Parietal lobe (tissue), 1 donor: Measurements from ENCODE around the gene LMAN2. TPM values are rescaled to one million over a fixed set of nuclear protein-coding genes. Genes with fewer than 3 reads are reported as not detected.

Experiments used
- total RNA-seq: library from RNA; depleted of rRNA; stranded (reverse); fragments of >200 nt; gene quantifications from one replicate; pipeline ENCODE4 v1.2.3, GENCODE V29; 2014

Gene LMAN2, protein sequence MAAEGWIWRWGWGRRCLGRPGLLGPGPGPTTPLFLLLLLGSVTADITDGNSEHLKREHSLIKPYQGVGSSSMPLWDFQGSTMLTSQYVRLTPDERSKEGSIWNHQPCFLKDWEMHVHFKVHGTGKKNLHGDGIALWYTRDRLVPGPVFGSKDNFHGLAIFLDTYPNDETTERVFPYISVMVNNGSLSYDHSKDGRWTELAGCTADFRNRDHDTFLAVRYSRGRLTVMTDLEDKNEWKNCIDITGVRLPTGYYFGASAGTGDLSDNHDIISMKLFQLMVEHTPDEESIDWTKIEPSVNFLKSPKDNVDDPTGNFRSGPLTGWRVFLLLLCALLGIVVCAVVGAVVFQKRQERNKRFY
- total RNA-seq: 93.0 TPM

GRCh38 chr5:177351392-177352329 lies at the start of gene LMAN2:
Gene LMAN2 (minus strand): TSS chr5:177351668. CDS start chr5:177351647, 21 bp downstream.

GRCh38 chr5:177399997-177400868 lies 48.8 kb upstream of the LMAN2 start, which contains the start of gene PFN3:
Gene PFN3 (minus strand): TSS chr5:177400661. CDS start chr5:177400576, 85 bp downstream.

GRCh38 chr5:177384134-177384533 lies 32.7 kb upstream of the LMAN2 start, which contains the start of gene SLC34A1:
Gene SLC34A1 (plus strand): TSS chr5:177384434. CDS start chr5:177385742, 1,308 bp downstream.

GRCh38 chr5:177357459-177358351 lies 6.2 kb upstream of the LMAN2 start, which contains the start of gene RGS14:
Gene RGS14 (plus strand): TSS chr5:177357924. CDS start chr5:177358025, 101 bp downstream.

DNA sequence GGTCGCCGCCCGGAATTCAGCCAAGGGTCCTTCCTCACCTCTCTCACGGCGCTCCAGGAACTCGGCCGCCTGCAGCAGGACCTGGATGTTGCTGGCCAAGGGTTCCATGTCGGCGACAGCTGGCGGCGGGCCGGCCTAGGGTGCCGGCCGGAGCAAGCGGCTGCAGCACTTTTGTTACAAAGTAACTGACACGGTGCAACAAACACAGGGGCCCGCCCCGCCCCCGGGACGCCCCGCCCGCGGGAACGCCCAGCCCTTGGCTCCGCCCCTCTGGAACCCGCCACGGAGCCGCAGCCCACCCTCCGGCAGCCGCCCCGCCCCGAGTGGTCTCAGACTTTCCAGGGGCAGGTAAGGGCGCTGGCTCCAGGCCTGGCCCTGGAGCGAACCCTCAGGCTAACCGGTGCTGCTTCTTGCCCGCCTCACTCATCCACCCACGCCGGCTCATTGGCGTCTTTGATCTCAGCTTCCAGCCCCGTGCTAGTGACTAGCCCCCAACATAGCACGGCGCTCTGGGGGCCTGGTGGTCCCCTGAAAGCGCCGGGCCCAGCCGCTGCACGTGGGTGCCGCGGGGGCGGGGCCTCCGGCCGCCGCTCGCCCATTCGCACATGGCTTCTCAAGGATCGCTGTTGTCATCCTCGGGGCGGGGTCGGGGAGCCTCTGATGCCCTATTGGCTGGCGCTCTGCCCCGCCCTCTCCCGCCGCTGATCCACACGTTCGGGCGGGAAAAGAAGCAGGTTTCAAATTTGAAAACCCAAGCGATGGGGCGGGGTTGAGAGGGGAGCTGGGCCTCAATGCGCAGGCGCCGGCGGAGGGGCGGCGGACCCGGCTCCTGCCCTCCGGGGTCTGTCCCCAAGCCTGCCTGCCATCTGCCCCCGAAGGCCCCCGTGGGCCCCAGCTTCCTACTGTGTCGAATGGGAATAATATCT lies 39.5 kb downstream of the LMAN2 start, which contains the start of gene MXD3:
Gene MXD3 (minus strand): TSS at position 176 of the 926 bp plus-strand sequence. CDS start 68 bp downstream, at position 108.

GRCh38 chr5:177303121-177303924 lies 48.1 kb downstream of the LMAN2 start, which contains the start of the genes PRELID1 and RAB24:
Gene PRELID1 (plus strand): TSS chr5:177303799. CDS start chr5:177303986, 187 bp downstream.
Gene RAB24 (minus strand): TSS chr5:177303719. CDS start chr5:177303288, 431 bp downstream.

Other genes starting within 250 kb of the LMAN2 start
- gene NSD1, start 217.9 kb downstream of the LMAN2 start, total RNA-seq: 126 TPM
- 13.8 TPM for gene RAB24, start 47.9 kb downstream of the LMAN2 start, total RNA-seq
- gene PRELID1, start 47.9 kb downstream of the LMAN2 start, total RNA-seq: 29.7 TPM
- 10.3 TPM for gene MXD3, start 39.8 kb downstream of the LMAN2 start, total RNA-seq
- gene RGS14, start 6.3 kb upstream of the LMAN2 start, total RNA-seq: 5.0 TPM
- not detected for gene SLC34A1, start 32.8 kb upstream of the LMAN2 start, total RNA-seq
- 1.6 TPM for gene PFN3, start 49.0 kb upstream of the LMAN2 start, total RNA-seq
- 3.4 TPM for gene F12, start 57.9 kb upstream of the LMAN2 start, total RNA-seq
- 24.1 TPM for gene GRK6, start 75.0 kb upstream of the LMAN2 start, total RNA-seq
- 11.9 TPM for gene PRR7, start 95.1 kb upstream of the LMAN2 start, total RNA-seq
- 224 TPM for gene DBN1, start 122.0 kb upstream of the LMAN2 start, total RNA-seq
- 9.1 TPM for gene PDLIM7, start 145.9 kb upstream of the LMAN2 start, total RNA-seq
- gene DOK3, start 158.2 kb upstream of the LMAN2 start, total RNA-seq: 9.1 TPM
- 92.6 TPM for gene DDX41, start 165.3 kb upstream of the LMAN2 start, total RNA-seq
- gene FAM193B, start 202.9 kb upstream of the LMAN2 start, total RNA-seq: 60.4 TPM
- gene TMED9, start 240.5 kb upstream of the LMAN2 start, total RNA-seq: 24.4 TPM
- gene B4GALT7, start 248.5 kb upstream of the LMAN2 start, total RNA-seq: 20.7 TPM